HG02970 (cell line): ENCODE data around the gene VSTM4.
A peak's percentile ranks its signal among the peaks of the same experiment; 100 is the strongest.

ENCODE experiments used
- ATAC-seq: cut with Tn5 transposase; IDR thresholded peaks from one replicate; pipeline ENCODE4 v1.9.1; 2021; ENCODE audit warnings: mild to moderate bottlenecking, moderate library complexity, moderate number of reproducible peaks; ENCODE audit not compliant: unreplicated experiment, low FRiP score

The VSTM4 gene

GRCh38 chr10:49115015-49115795, at the start of gene VSTM4:
VSTM4 (minus strand) TSS chr10:49115522; CDS start chr10:49115485, 37 bp downstream.
- no peak for ATAC-seq

- ATAC-seq, result peak; percentile 54
These were observed 49.4 kb upstream of the VSTM4 start for GRCh38 chr10:49164559-49165188.

- ATAC-seq, result no peak
These were observed 48.4 kb upstream of the VSTM4 start for GRCh38 chr10:49163741-49164140.

GRCh38 chr10:49162761-49163310, 47.5 kb upstream of the VSTM4 start:
- ATAC-seq, result no peak

- ATAC-seq, result no peak
These were observed 46.7 kb upstream of the VSTM4 start for GRCh38 chr10:49162063-49162462.

- ATAC-seq, result no peak
These were observed 46.2 kb upstream of the VSTM4 start for GRCh38 chr10:49161411-49161997.

GRCh38 chr10:49160814-49161213, 45.5 kb upstream of the VSTM4 start:
- no peak for ATAC-seq

GRCh38 chr10:49160110-49160509, 44.8 kb upstream of the VSTM4 start:
- no peak for ATAC-seq

- ATAC-seq, result no peak
These were observed 43.6 kb upstream of the VSTM4 start for GRCh38 chr10:49158915-49159314.

GRCh38 chr10:49158404-49158803, 43.1 kb upstream of the VSTM4 start:
- no peak for ATAC-seq

- no peak for ATAC-seq
These were observed 41.9 kb upstream of the VSTM4 start for GRCh38 chr10:49157229-49157628.

GRCh38 chr10:49154641-49155040, 39.3 kb upstream of the VSTM4 start:
- ATAC-seq, result no peak

- ATAC-seq, result no peak
These were observed 38.6 kb upstream of the VSTM4 start for GRCh38 chr10:49153971-49154370.

- no peak for ATAC-seq
These were observed 37.8 kb upstream of the VSTM4 start for GRCh38 chr10:49153115-49153514.

GRCh38 chr10:49152663-49153062, 37.3 kb upstream of the VSTM4 start:
- ATAC-seq, result no peak

- ATAC-seq, result no peak
These were observed 36.7 kb upstream of the VSTM4 start for GRCh38 chr10:49152037-49152436.

GRCh38 chr10:49151481-49151880, 36.2 kb upstream of the VSTM4 start:
- ATAC-seq, result no peak

- no peak for ATAC-seq
These were observed 35.7 kb upstream of the VSTM4 start for GRCh38 chr10:49151025-49151445.

GRCh38 chr10:49150426-49150825, 35.1 kb upstream of the VSTM4 start:
- no peak for ATAC-seq

GRCh38 chr10:49149881-49150280, 34.6 kb upstream of the VSTM4 start:
- no peak for ATAC-seq

GRCh38 chr10:49144058-49144720, 28.9 kb upstream of the VSTM4 start:
- ATAC-seq, result no peak
